GM21447 (cell line): ENCODE measurements around the gene GNPTAB.
"Not testable (repeated sequence)": the region's sequence is repeated elsewhere in the genome, so short reads cannot be mapped to it uniquely, and the experiment has no call there.

ENCODE experiments used
- ATAC-seq: cut with Tn5 transposase; IDR thresholded peaks from one replicate; pipeline ENCODE4 v1.9.1; 2021; ENCODE audit not compliant: unreplicated experiment

The GNPTAB gene

GRCh38 chr12:101854747-101855146 lies 24.0 kb upstream of the GNPTAB start:
- ATAC-seq, result peak; percentile 40

- no peak for ATAC-seq
These were observed 22.2 kb upstream of the GNPTAB start for GRCh38 chr12:101852998-101853397.

- no peak for ATAC-seq
These were observed 19.4 kb upstream of the GNPTAB start for GRCh38 chr12:101850199-101850598.

- no peak for ATAC-seq
These were observed 16.6 kb upstream of the GNPTAB start for GRCh38 chr12:101847325-101847724.

- ATAC-seq, result no peak
These were observed 14.5 kb upstream of the GNPTAB start for GRCh38 chr12:101845137-101845711.

GRCh38 chr12:101841069-101841468 lies 10.3 kb upstream of the GNPTAB start:
- ATAC-seq, result no peak

- peak; percentile 43 for ATAC-seq
These were observed 8.8 kb upstream of the GNPTAB start for GRCh38 chr12:101839324-101840283.

GRCh38 chr12:101838628-101839323 lies 8.0 kb upstream of the GNPTAB start:
- ATAC-seq, result peak; percentile 74

- ATAC-seq, result no peak
These were observed 1.3 kb upstream of the GNPTAB start for GRCh38 chr12:101832030-101832429.

GRCh38 chr12:101829639-101830366 lies 956 bp downstream of the GNPTAB start:
- peak; percentile 16 for ATAC-seq

GRCh38 chr12:101828463-101829196 lies 2.1 kb downstream of the GNPTAB start:
- ATAC-seq, result no peak

GRCh38 chr12:101826766-101827368 lies 3.9 kb downstream of the GNPTAB start:
- no peak for ATAC-seq

- ATAC-seq, result no peak
These were observed 5.9 kb downstream of the GNPTAB start for GRCh38 chr12:101824831-101825230.

GRCh38 chr12:101823891-101824290 lies 6.9 kb downstream of the GNPTAB start:
- ATAC-seq, result peak; percentile 81

- no peak for ATAC-seq
These were observed 7.7 kb downstream of the GNPTAB start for GRCh38 chr12:101823039-101823438.

- peak; percentile 66 for ATAC-seq
These were observed 11.3 kb downstream of the GNPTAB start for GRCh38 chr12:101819467-101819866.

GRCh38 chr12:101818689-101819088 lies 12.1 kb downstream of the GNPTAB start:
- ATAC-seq, result not testable (repeated sequence)

- ATAC-seq, result no peak
These were observed 17.6 kb downstream of the GNPTAB start for GRCh38 chr12:101813117-101813516.

GRCh38 chr12:101812716-101813115 lies 18.0 kb downstream of the GNPTAB start:
- ATAC-seq, result not testable (repeated sequence)

- ATAC-seq, result not testable (repeated sequence)
These were observed 19.4 kb downstream of the GNPTAB start for GRCh38 chr12:101811342-101811741.
